ENCODE data around the gene ACADVL. TPM values are rescaled to one million over a fixed set of nuclear protein-coding genes. Genes with fewer than 3 reads are reported as not detected.

The ACADVL gene
- polyA plus RNA-seq, 1 donor from 2014 or later = 397 TPM

GRCh38 chr17:7222972-7223292 is 3.2 kb downstream of the ACADVL start:
- Histone ChIP-seq H3K9me2 (ENCODE audit: insufficient read depth, low read length) (no peaks in the 10 kb centered on the region), H3K79me2 (replicated peaks; ENCODE audit: insufficient read depth, low read length) (peaks cover 15% of the 10 kb centered on the region), H3F3A (ENCODE audit: insufficient read depth, low read length, poor library complexity, severe bottlenecking) (no peaks in the 10 kb centered on the region), H3K4me3 (ENCODE audit: low read length) (no peak overlapping the region), H3K36me3 (ENCODE audit: insufficient read depth, low read length) (no peaks in the 10 kb centered on the region), H3K27me3 (ENCODE audit: insufficient read depth, low read depth, low read length) (no peaks in the 10 kb centered on the region), H3K4me2 (ENCODE audit: low read length) (no peak overlapping the region), H3K9me3 (ENCODE audit: low read length) (no peaks in the 10 kb centered on the region), H4K20me1 (ENCODE audit: insufficient read depth) (no peaks in the 10 kb centered on the region), H2AFZ (ENCODE audit: low read depth, low read length) (no peak overlapping the region), H3K9ac (ENCODE audit: low read length) (no peak overlapping the region), H3K27ac (ENCODE audit: low read length) (no peak overlapping the region)
- no peak for TF ChIP-seq EZH2 (IDR thresholded peaks at IDR 0.05; ENCODE audit: borderline replicate concordance, insufficient read depth, low read length, poor library complexity, severe bottlenecking)
- no peak for TF ChIP-seq REST (IDR thresholded peaks at IDR 0.05; ENCODE audit: borderline replicate concordance)
- no peak for TF ChIP-seq POLR2AphosphoS5 (IDR thresholded peaks at IDR 0.05)
- TF ChIP-seq CTCF (IDR thresholded peaks at IDR 0.05; ENCODE audit: poor library complexity, severe bottlenecking) = no peak
- TF ChIP-seq EP300 (conservative IDR thresholded peaks at IDR 0.05; ENCODE audit: poor library complexity, severe bottlenecking) = no peak

GRCh38 chr17:7223375-7223774 is 3.6 kb downstream of the ACADVL start:
- no peak overlapping the region for H3K27ac ChIP-seq (ENCODE audit: low read length)
- no peaks in the 10 kb centered on the region for H3F3A ChIP-seq (ENCODE audit: insufficient read depth, low read length, poor library complexity, severe bottlenecking)
- TF ChIP-seq EZH2 (IDR thresholded peaks at IDR 0.05; ENCODE audit: borderline replicate concordance, insufficient read depth, low read length, poor library complexity, severe bottlenecking) (no peak), MXI1 (conservative IDR thresholded peaks at IDR 0.05; ENCODE audit: poor library complexity, severe bottlenecking) (no peak), RAD21 (conservative IDR thresholded peaks at IDR 0.05) (no peak), TAF1 (IDR thresholded peaks at IDR 0.05; ENCODE audit: low read depth) (no peak), CTCF (IDR thresholded peaks at IDR 0.05; ENCODE audit: poor library complexity, severe bottlenecking) (no peak), EP300 (conservative IDR thresholded peaks at IDR 0.05; ENCODE audit: poor library complexity, severe bottlenecking) (no peak), SMC3 (conservative IDR thresholded peaks at IDR 0.05; ENCODE audit: poor library complexity) (no peak), REST (IDR thresholded peaks at IDR 0.05; ENCODE audit: borderline replicate concordance) (no peak), POLR2AphosphoS5 (IDR thresholded peaks at IDR 0.05) (no peak)
- H3K27me3 ChIP-seq (ENCODE audit: insufficient read depth, low read depth, low read length) = no peaks in the 10 kb centered on the region
- no peak overlapping the region for H2AFZ ChIP-seq (ENCODE audit: low read depth, low read length)
- H4K20me1 ChIP-seq (ENCODE audit: insufficient read depth) = no peaks in the 10 kb centered on the region
- no peaks in the 10 kb centered on the region for H3K36me3 ChIP-seq (ENCODE audit: insufficient read depth, low read length)
- H3K79me2 ChIP-seq (replicated peaks; ENCODE audit: insufficient read depth, low read length) = peaks cover 10% of the 10 kb centered on the region
- no peak overlapping the region for H3K9ac ChIP-seq (ENCODE audit: low read length)
- H3K4me3 ChIP-seq (ENCODE audit: low read length) = no peak overlapping the region
- H3K9me2 ChIP-seq (ENCODE audit: insufficient read depth, low read length) = no peaks in the 10 kb centered on the region
- no peak overlapping the region for H3K4me2 ChIP-seq (ENCODE audit: low read length)
- H3K9me3 ChIP-seq (ENCODE audit: low read length) = no peaks in the 10 kb centered on the region
